ENCODE data around the gene PLXDC1. TPM values are rescaled to one million over a fixed set of nuclear protein-coding genes. Genes with fewer than 3 reads are reported as not detected.
"Not testable (repeated sequence)": the region's sequence is repeated elsewhere in the genome, so short reads cannot be mapped to it uniquely, and the experiment has no call there.

PLXDC1 gene
- total RNA-seq, 1 experiment from 2014 or later = 0.52 TPM

DNA sequence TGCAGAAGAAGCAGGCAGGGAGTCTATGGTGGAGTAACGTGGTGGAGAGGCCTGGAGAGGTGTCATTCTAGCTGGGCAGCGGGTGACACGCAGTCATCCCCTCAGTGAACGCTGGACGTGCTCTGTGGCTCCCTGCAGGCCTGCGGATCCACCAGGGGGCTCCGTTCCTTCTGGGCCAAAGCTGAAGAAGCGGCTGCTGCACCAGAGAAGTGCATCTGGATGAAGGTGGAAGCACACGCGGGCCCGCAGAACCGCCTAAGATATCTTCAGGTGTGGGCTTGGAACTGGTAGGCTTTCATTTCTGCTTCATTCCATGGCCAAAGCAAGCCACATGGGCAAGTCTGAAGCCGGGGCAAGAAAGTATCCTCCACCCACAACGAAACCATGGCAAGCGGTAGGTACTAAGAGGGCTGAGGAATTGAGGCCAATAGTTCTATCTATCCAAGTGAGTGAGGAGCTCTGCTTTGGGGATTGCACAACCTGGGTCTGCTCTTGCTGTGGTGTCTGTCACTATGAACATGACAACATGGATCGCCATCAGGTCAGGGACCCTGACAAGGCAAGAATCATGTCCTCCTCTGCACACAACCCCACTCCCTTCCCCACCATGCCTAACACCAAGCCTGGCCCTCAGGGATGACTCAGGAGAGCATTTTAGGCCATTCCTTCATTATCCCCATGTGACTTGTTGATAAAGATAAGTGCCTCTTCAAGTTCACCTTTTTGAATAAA, 105.3 kb downstream of the PLXDC1 start:
- no TSS peak for BruUV-seq (replicated peaks)
- intact Hi-C loops (cut with micrococcal nuclease; ENCODE audit: unreplicated experiment) = no loop called here
- CTCF ChIA-PET = interaction anchor here (0.9 to 2.0 kb wide), 2 partner anchors 64 to 118 kb away, joined by 3 to 6 read pairs; no protein-coding TSS in a partner anchor
- peaks cover 63% of the 10 kb centered on the region for H3K27me3 Mint-ChIP-seq (ENCODE audit: unreplicated experiment)
- no peak overlapping the region for H3K27ac Mint-ChIP-seq (ENCODE audit: unreplicated experiment)
- H3K9me3 Mint-ChIP-seq (ENCODE audit: low read depth, unreplicated experiment) = peaks cover 16% of the 10 kb centered on the region
- peaks cover 41% of the 10 kb centered on the region for H3K36me3 Mint-ChIP-seq (ENCODE audit: insufficient read depth, unreplicated experiment)
- TF ChIP-seq, protein P1, sequence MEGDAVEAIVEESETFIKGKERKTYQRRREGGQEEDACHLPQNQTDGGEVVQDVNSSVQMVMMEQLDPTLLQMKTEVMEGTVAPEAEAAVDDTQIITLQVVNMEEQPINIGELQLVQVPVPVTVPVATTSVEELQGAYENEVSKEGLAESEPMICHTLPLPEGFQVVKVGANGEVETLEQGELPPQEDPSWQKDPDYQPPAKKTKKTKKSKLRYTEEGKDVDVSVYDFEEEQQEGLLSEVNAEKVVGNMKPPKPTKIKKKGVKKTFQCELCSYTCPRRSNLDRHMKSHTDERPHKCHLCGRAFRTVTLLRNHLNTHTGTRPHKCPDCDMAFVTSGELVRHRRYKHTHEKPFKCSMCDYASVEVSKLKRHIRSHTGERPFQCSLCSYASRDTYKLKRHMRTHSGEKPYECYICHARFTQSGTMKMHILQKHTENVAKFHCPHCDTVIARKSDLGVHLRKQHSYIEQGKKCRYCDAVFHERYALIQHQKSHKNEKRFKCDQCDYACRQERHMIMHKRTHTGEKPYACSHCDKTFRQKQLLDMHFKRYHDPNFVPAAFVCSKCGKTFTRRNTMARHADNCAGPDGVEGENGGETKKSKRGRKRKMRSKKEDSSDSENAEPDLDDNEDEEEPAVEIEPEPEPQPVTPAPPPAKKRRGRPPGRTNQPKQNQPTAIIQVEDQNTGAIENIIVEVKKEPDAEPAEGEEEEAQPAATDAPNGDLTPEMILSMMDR (IDR thresholded peaks at IDR 0.05; ENCODE audit: unreplicated experiment) = peak; percentile 37
- DNase-seq = no peak
- no peaks in the 10 kb centered on the region for H3K4me1 Mint-ChIP-seq (ENCODE audit: low read depth, unreplicated experiment)
- no peak overlapping the region for H3K4me3 Mint-ChIP-seq (ENCODE audit: low read depth, unreplicated experiment)

GRCh38 chr17:39036009-39036408, 115.4 kb downstream of the PLXDC1 start:
- DNase-seq = peak; percentile 61
- Mint-ChIP-seq H3K27me3 (ENCODE audit: unreplicated experiment) (peaks cover 80% of the 10 kb centered on the region), H3K36me3 (ENCODE audit: insufficient read depth, unreplicated experiment) (no peaks in the 10 kb centered on the region), H3K4me1 (ENCODE audit: low read depth, unreplicated experiment) (peaks cover 9% of the 10 kb centered on the region), H3K9me3 (ENCODE audit: low read depth, unreplicated experiment) (peaks cover 2% of the 10 kb centered on the region), H3K4me3 (ENCODE audit: low read depth, unreplicated experiment) (no peak overlapping the region), H3K27ac (ENCODE audit: unreplicated experiment) (no peak overlapping the region)
- intact Hi-C loops (cut with micrococcal nuclease; ENCODE audit: unreplicated experiment) = no loop called here
- no TSS peak for BruUV-seq (replicated peaks)
- TF ChIP-seq, protein P1 (IDR thresholded peaks at IDR 0.05; ENCODE audit: unreplicated experiment) = no peak
- CTCF ChIA-PET = interaction anchor here (0.6 to 1.5 kb wide), 8 partner anchors 8 to 86 kb away, joined by 3 to 10 read pairs (median 3); no protein-coding TSS in a partner anchor

- CTCF ChIA-PET = interaction anchor here (0.6 to 1.5 kb wide), 8 partner anchors 8 to 87 kb away, joined by 3 to 10 read pairs (median 3); no protein-coding TSS in a partner anchor
- H3K4me1 Mint-ChIP-seq (ENCODE audit: low read depth, unreplicated experiment) = not testable (repeated sequence)
Measured at GRCh38 chr17:39035578-39035977, 115.9 kb downstream of the PLXDC1 start.

GRCh38 chr17:39028690-39029089, 122.7 kb downstream of the PLXDC1 start:
- Mint-ChIP-seq H3K4me3 (ENCODE audit: low read depth, unreplicated experiment) (no peak overlapping the region), H3K27me3 (ENCODE audit: unreplicated experiment) (peaks cover 87% of the 10 kb centered on the region), H3K27ac (ENCODE audit: unreplicated experiment) (no peak overlapping the region), H3K36me3 (ENCODE audit: insufficient read depth, unreplicated experiment) (peaks cover 10% of the 10 kb centered on the region), H3K4me1 (ENCODE audit: low read depth, unreplicated experiment) (peaks cover 7% of the 10 kb centered on the region), H3K9me3 (ENCODE audit: low read depth, unreplicated experiment) (peaks cover 2% of the 10 kb centered on the region)
- DNase-seq = no peak
- no TSS peak for BruUV-seq (replicated peaks)
- CTCF ChIA-PET = interaction anchor here (0.6 to 5.3 kb wide), 9 partner anchors 10 to 210 kb away, joined by 3 to 30 read pairs (median 3); no protein-coding TSS in a partner anchor
- intact Hi-C loops (cut with micrococcal nuclease; ENCODE audit: unreplicated experiment) = no loop called here
- TF ChIP-seq, protein P1 (IDR thresholded peaks at IDR 0.05; ENCODE audit: unreplicated experiment) = no peak

More at GRCh38 chr17:39035578-39035977, 115.9 kb downstream of the PLXDC1 start:
- H3K27ac Mint-ChIP-seq (ENCODE audit: unreplicated experiment); H3K4me3 Mint-ChIP-seq (ENCODE audit: low read depth, unreplicated experiment); BruUV-seq (replicated peaks); H3K36me3 Mint-ChIP-seq (ENCODE audit: insufficient read depth, unreplicated experiment); intact Hi-C loops (cut with micrococcal nuclease; ENCODE audit: unreplicated experiment); H3K9me3 Mint-ChIP-seq (ENCODE audit: low read depth, unreplicated experiment); DNase-seq: not testable (repeated sequence)
- H3K27me3 Mint-ChIP-seq (ENCODE audit: unreplicated experiment) = peaks cover 80% of the 10 kb centered on the region
